ENCODE results near the gene SOBP. TPM values are rescaled to one million over a fixed set of nuclear protein-coding genes. Genes with fewer than 3 reads are reported as not detected.

SOBP gene
- total RNA-seq, result 10 to 100 TPM in 1 of 4 donors, 1 to 10 TPM in 3; 6.0 to 18.4 (median 6.7) TPM

GRCh38 chr6:107489636-107490565 is at the start of gene SOBP:
Gene SOBP (plus strand): TSS chr6:107490117. CDS start chr6:107490617, 500 bp downstream.
- Histone ChIP-seq H3K4me1 (peaks cover 0 to 55% (median 30%) of the 10 kb centered on the region in 4 donors), H3K27ac (peak within 1 kb of the TSS in 3 of 4 donors; percentile 71 to 81 (median 73))
- DNase-seq (ENCODE audit: low spot score in 2 of 2), result peak; percentile 25 to 30

GRCh38 chr6:107440936-107441335 is 49.0 kb upstream of the SOBP start:
- Histone ChIP-seq H3K27ac (no peak overlapping the region), H3K4me3 (no peak overlapping the region)

More at GRCh38 chr6:107489636-107490565, at the start of gene SOBP:
- H3K9me3 ChIP-seq, result no peaks in the 10 kb centered on the region
- WGBS, 2 donors, result 0% methylated on average over 47 to 64 of the region's 130 CpGs
- no peaks in the 10 kb centered on the region for H3K36me3 ChIP-seq
- peak in 1 of 2 donors; percentile 11 for TF ChIP-seq POLR2A (IDR thresholded peaks at IDR 0.05)
- no peak for TF ChIP-seq EP300 (IDR thresholded peaks at IDR 0.05)
- peak in 3 of 5 experiments; percentile 12 to 17 (median 14) for TF ChIP-seq CTCF (IDR thresholded peaks at IDR 0.05)
- H3K4me3 ChIP-seq, result peak within 1 kb of the TSS; percentile 62 to 79 (median 68)
- peaks cover 0 to 18% of the 10 kb centered on the region in 2 donors for H3K27me3 ChIP-seq

GRCh38 chr6:107441682-107442081 is 48.2 kb upstream of the SOBP start:
- Histone ChIP-seq H3K9me3 (peaks cover 0 to 6% (median 0%) of the 10 kb centered on the region in 4 donors), H3K27ac (no peak overlapping the region), H3K4me1 (peaks cover 0 to 10% (median 0%) of the 10 kb centered on the region in 4 donors), H3K36me3 (peaks cover 0 to 7% (median 0%) of the 10 kb centered on the region in 3 donors), H3K4me3 (no peak overlapping the region), H3K27me3 (no peaks in the 10 kb centered on the region)
- no peak for TF ChIP-seq POLR2A (IDR thresholded peaks at IDR 0.05)
- no peak for TF ChIP-seq EP300 (IDR thresholded peaks at IDR 0.05)
- TF ChIP-seq CTCF (IDR thresholded peaks at IDR 0.05), result no peak
- 100% methylated on average over 1 of the region's 1 CpG for WGBS, 2 donors
- no peak for DNase-seq (ENCODE audit: low spot score in 2 of 2)

More at GRCh38 chr6:107440936-107441335, 49.0 kb upstream of the SOBP start:
- Histone ChIP-seq H3K27me3 (no peaks in the 10 kb centered on the region), H3K9me3 (no peaks in the 10 kb centered on the region), H3K36me3 (peaks cover 0 to under 1% (median 0%) of the 10 kb centered on the region in 3 donors), H3K4me1 (peaks cover 0 to 17% (median 0%) of the 10 kb centered on the region in 4 donors)
- no peak for TF ChIP-seq POLR2A (IDR thresholded peaks at IDR 0.05)
- no peak for TF ChIP-seq CTCF (IDR thresholded peaks at IDR 0.05)
- no peak for TF ChIP-seq EP300 (IDR thresholded peaks at IDR 0.05)
- DNase-seq (ENCODE audit: low spot score in 2 of 2), result no peak

- Histone ChIP-seq H3K36me3 (peaks cover 0 to 15% (median 0%) of the 10 kb centered on the region in 3 donors), H3K4me3 (no peak overlapping the region), H3K4me1 (peaks cover 0 to 10% (median 0%) of the 10 kb centered on the region in 4 donors), H3K9me3 (peaks cover 0 to 19% (median 0%) of the 10 kb centered on the region in 4 donors), H3K27me3 (no peaks in the 10 kb centered on the region), H3K27ac (no peak overlapping the region)
- no peak for TF ChIP-seq CTCF (IDR thresholded peaks at IDR 0.05)
- no peak for TF ChIP-seq POLR2A (IDR thresholded peaks at IDR 0.05)
- no peak for TF ChIP-seq EP300 (IDR thresholded peaks at IDR 0.05)
- DNase-seq (ENCODE audit: low spot score in 2 of 2), result no peak
- WGBS, 2 donors, result 66 to 67% methylated on average over 2 of the region's 2 CpGs
These were observed 46.8 kb upstream of the SOBP start for GRCh38 chr6:107442938-107443607.

All from tibial nerve (tissue), 4 donors.